G401 (cell line): ENCODE measurements around the gene DOK4. TPM values are rescaled to one million over a fixed set of nuclear protein-coding genes. Genes with fewer than 3 reads are reported as not detected.
A peak's percentile ranks its signal among the peaks of the same experiment; 100 is the strongest.

Source experiments
- DNase-seq: peaks from one replicate; pipeline ENCODE4 v3.0.0-alpha.2; 2015; ENCODE audit warnings: low spot score
- in situ Hi-C: cut with HindIII; loops from 2 replicates; pipeline ENCODE4 v1.10.0; 2016; ENCODE audit warnings: low sequenced_read_pairs, mixed read lengths
- total RNA-seq: library from RNA; depleted of rRNA; stranded (reverse); fragments of >200 nt; shearing (Covaris generic); gene quantifications from 2 replicates; pipeline ENCODE4 v1.2.3, GENCODE V29; 2014; rRNA removed

DOK4 gene
- total RNA-seq, 1 experiment from 2014 or later, result 33.7 TPM

DNA sequence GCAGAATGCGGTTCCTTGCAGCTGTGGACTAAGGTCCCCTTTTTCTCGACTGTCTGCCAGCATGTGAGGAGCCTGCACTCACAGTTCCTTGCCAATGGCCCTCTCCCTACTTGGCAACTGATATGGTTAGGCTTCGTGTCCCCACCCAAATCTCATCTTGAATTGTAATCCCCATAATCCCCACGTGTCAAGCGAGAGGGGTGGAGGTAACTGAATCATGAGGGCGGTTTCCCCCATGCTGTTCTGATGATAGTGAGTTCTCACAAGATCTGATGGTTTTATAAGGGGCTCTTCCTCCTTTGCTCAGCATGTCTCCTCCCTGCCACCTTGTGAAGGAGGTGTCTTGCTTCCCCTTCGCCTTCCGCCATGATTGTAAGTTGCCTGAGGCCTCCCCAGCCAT, 59.0 kb downstream of the DOK4 start:
- DNase-seq, result no peak
- in situ Hi-C loops, result no loop called here

- in situ Hi-C loops, result no loop called here
- no peak for DNase-seq
Observed at GRCh38 chr16:57426356-57426755, 59.9 kb downstream of the DOK4 start.

GRCh38 chr16:57424583-57424982, 61.7 kb downstream of the DOK4 start:
- in situ Hi-C loops, result no loop called here
- no peak for DNase-seq

GRCh38 chr16:57423152-57423551, 63.1 kb downstream of the DOK4 start:
- in situ Hi-C loops, result no loop called here
- no peak for DNase-seq

GRCh38 chr16:57422026-57422944, 64.0 kb downstream of the DOK4 start:
- in situ Hi-C loops, result no loop called here
- peak; percentile 20 for DNase-seq

Other genes with a start within 250 kb of the DOK4 start
- 79.4 and 98.0 TPM in 2 replicates for gene ARL2BP, start 241.2 kb downstream of the DOK4 start, total RNA-seq
- gene PLLP, start 201.8 kb downstream of the DOK4 start, total RNA-seq, result 1.5 and 2.7 TPM in 2 replicates
- gene CCL22, start 127.7 kb downstream of the DOK4 start, total RNA-seq, result not detected in 2 replicates
- gene CX3CL1, start 114.0 kb downstream of the DOK4 start, total RNA-seq, result 0.43 TPM in 1 of 2 replicates, not detected in the other
- gene CCL17, start 81.7 kb downstream of the DOK4 start, total RNA-seq, result not detected in 2 replicates
- gene CIAPIN1, start 39.1 kb downstream of the DOK4 start, total RNA-seq, result 152 and 156 TPM in 2 replicates
- gene COQ9, start 39.0 kb downstream of the DOK4 start, total RNA-seq, result 46.3 and 60.4 TPM in 2 replicates
- 240 and 319 TPM in 2 replicates for gene POLR2C, start 23.8 kb downstream of the DOK4 start, total RNA-seq
- gene CCDC102A, start 50.1 kb upstream of the DOK4 start, total RNA-seq, result 25.0 and 26.7 TPM in 2 replicates
- not detected in 2 replicates for gene ADGRG5, start 56.1 kb upstream of the DOK4 start, total RNA-seq
- gene ADGRG1, start 142.1 kb upstream of the DOK4 start, total RNA-seq, result 4.1 and 5.5 TPM in 2 replicates
- not detected in 2 replicates for gene ADGRG3, start 181.8 kb upstream of the DOK4 start, total RNA-seq
- gene DRC7, start 208.3 kb upstream of the DOK4 start, total RNA-seq, result 0.37 TPM in 1 of 2 replicates, not detected in the other
- 46.6 and 55.6 TPM in 2 replicates for gene KATNB1, start 249.3 kb upstream of the DOK4 start, total RNA-seq